ENCODE data around the gene IFT57. TPM values are rescaled to one million over a fixed set of nuclear protein-coding genes. Genes with fewer than 3 reads are reported as not detected.

IFT57 gene
- total RNA-seq, 1 donor from 2014 or later, result 15.1 TPM

GRCh38 chr3:108221393-108221792, 831 bp downstream of the IFT57 start:
- intact Hi-C loops (cut with micrococcal nuclease), result loop anchor here (5.0 kb wide), 5 partner anchors 294 to 984 kb away; partner anchors contain the start of gene TRAT1

DNA sequence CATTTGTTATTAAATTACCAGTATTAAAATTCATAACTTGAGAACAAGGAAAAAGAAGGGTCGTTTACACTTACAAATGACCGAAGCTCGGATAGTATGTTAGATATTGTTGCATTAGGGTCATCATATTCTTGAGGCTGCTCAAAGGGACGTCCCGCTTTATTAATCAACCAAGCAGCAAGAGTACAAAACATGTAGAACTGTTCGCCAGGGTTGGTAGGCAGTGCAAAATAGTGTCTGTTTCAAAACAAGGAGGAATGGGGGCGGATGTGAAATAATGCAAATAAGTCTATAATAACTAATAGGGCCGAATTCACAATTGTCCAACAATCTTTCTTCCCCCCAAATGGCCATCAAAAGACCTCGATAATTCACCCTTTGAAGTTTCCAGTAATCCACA, 2.9 kb downstream of the IFT57 start:
- intact Hi-C loops (cut with micrococcal nuclease), result no loop called here

DNA sequence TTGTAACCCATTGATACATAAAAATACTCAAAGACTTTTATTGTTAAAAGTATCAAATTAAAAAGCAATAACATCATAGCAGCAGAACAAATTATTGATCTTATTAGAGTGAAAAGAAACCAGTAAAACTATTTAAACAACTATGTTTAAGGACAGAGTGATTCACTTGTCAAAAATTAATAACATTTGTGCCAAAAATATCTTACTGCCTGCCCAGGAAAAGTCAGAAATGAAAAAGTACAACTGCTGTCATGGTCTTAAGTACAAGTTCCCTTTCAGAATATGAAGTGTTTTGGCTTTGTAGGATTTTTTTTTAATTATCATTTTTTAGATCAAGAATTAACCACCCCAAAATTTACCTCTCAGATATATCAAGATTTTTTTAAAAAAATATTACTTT, 3.4 kb downstream of the IFT57 start:
- intact Hi-C loops (cut with micrococcal nuclease), result no loop called here

GRCh38 chr3:108215871-108216270, 6.4 kb downstream of the IFT57 start:
- intact Hi-C loops (cut with micrococcal nuclease), result no loop called here

DNA sequence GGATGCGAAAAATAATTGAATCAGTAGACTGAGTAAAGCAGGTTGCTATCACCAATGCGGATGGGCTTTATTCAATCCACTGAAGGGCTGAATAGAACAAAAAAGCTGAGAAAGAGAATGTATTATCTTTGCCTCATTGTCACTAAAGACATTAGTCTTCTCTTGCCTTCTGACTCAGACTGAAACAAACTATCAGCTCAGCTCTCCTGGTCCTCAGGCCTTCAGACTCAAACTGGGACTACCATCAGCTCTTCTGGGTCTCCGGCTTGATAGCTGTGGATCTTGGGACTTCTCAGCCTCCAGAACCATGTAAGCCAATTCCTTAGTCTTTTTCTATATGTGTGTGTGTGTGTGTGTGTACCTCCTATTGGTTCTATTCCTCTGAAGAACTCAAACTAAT, 12.6 kb downstream of the IFT57 start:
- intact Hi-C loops (cut with micrococcal nuclease), result no loop called here

DNA sequence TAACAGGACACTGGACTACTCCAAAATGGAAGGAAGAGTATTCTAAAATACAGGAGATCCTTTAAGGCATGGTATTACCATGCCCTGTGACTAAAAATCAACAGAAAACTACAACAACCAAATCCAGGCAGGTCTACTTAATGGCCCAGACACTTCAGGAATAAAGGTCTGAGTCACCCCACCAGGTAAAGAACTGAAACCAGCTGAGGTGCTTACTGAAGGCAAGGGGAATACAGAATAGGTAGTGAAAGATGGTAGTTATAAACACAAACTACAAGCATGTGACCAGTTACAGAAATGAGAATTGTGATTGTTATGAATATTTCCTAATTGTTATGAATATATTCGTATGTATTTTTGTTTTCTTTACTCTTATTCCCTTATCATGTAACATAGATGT, 13.4 kb downstream of the IFT57 start:
- intact Hi-C loops (cut with micrococcal nuclease), result no loop called here

- intact Hi-C loops (cut with micrococcal nuclease), result no loop called here
These were observed 19.4 kb downstream of the IFT57 start for GRCh38 chr3:108202834-108203233.

- intact Hi-C loops (cut with micrococcal nuclease), result no loop called here
These were observed 20.1 kb downstream of the IFT57 start for GRCh38 chr3:108202080-108202479.

GRCh38 chr3:108201258-108201657, 21.0 kb downstream of the IFT57 start:
- intact Hi-C loops (cut with micrococcal nuclease), result no loop called here

DNA sequence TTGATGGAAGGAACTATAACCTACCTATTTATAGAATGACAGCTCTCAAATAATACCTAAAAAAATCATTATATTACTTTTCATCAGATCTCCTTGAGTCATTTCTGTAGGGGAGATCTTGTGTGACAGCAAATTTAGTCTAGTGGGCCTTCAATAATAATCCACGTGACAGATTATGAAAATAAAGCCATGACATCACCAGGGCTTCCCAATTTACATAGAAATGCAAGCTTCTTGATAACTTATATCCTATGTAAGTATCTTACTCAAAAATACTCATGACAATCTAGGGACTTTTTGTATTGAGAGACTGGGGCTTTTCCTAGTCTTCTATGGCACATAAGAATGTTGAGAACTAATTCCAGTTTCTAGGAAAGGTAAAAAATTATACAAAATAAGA, 21.6 kb downstream of the IFT57 start:
- intact Hi-C loops (cut with micrococcal nuclease), result no loop called here

DNA sequence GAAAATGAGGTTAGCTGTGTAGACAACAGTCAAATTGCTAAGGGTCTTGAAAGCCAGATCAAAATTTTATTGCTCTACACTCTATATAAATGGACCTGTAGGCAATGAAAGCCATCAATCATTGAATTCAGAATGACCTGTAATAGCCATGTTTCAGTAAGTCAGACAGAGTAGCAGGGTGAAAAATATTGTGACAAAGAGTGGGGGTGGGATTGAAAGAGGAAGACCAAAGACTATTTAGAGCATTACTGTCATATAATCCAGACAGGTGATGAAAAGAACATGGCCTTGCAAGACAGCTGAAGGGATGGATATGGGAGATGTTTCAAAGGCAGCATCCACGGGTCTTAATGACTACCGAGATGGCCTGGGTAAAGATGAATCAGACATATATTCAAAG, 22.2 kb downstream of the IFT57 start:
- intact Hi-C loops (cut with micrococcal nuclease), result no loop called here

DNA sequence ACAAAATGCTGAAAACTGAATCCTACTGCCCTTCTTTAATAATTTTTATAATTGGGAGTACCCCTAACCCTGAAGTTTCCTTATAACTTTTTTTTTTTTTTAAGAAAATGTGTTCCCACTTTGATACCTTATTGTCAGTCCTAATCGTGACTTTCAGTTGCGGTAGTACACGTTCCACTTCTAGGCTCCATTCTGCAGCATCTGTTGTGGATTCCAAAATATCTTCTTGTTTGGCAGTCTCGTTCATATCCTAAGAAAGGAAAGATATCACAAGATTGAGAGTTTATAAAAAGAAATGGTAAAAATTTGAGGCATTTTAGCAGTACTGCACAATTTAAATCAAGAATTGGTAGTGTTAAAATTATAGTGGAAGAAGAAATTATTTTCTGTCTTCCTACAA, 30.8 kb downstream of the IFT57 start:
- intact Hi-C loops (cut with micrococcal nuclease), result no loop called here

GRCh38 chr3:108190346-108190745, 31.9 kb downstream of the IFT57 start:
- intact Hi-C loops (cut with micrococcal nuclease), result no loop called here

- intact Hi-C loops (cut with micrococcal nuclease), result no loop called here
These were observed 32.8 kb downstream of the IFT57 start for GRCh38 chr3:108189440-108189839.

GRCh38 chr3:108185536-108185935, 36.7 kb downstream of the IFT57 start:
- intact Hi-C loops (cut with micrococcal nuclease), result no loop called here

GRCh38 chr3:108184824-108185223, 37.4 kb downstream of the IFT57 start:
- intact Hi-C loops (cut with micrococcal nuclease), result no loop called here

- intact Hi-C loops (cut with micrococcal nuclease), result no loop called here
These were observed 38.3 kb downstream of the IFT57 start for GRCh38 chr3:108183971-108184370.

GRCh38 chr3:108183181-108183580, 39.0 kb downstream of the IFT57 start:
- intact Hi-C loops (cut with micrococcal nuclease), result no loop called here

DNA sequence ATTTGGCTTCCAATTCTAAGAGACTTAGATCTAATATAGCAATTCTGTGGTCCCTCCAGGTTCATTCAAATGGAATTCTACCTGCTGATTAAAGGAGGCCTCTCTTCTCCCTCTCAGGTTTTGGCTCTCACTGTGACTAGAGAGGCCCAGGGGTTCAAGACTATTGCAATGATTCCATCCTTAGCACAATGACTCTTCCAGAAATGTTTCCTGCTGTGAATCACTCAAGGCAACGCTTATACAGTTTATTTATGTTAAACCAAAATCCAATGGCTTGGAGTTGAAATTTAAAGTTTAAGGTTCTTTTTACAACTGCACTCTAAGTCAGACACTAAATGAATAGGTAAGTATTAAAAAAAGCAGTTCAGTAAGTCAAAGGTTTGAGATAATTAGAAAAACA, 39.9 kb downstream of the IFT57 start:
- intact Hi-C loops (cut with micrococcal nuclease), result no loop called here

GRCh38 chr3:108181172-108181571, 41.1 kb downstream of the IFT57 start:
- intact Hi-C loops (cut with micrococcal nuclease), result no loop called here

DNA sequence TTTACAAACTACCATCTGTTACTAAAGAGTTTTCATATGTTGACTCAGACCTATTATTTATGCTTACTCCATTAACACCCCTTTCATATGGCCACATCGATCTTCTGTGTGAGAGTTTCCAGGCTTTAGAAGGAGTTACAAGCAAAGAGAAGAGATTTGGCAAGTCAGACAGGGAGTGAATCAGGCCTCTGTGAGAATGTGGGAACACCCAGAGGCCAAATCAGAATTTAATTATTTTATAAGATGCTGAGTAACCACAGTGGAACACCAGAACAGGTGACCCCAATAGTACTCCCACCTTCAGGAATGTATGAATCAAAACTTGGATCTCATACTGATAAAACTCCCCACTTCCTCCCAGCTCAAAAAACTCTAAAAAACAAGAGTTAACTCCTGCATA, 42.0 kb downstream of the IFT57 start:
- intact Hi-C loops (cut with micrococcal nuclease), result no loop called here

GRCh38 chr3:108178676-108179075, 43.5 kb downstream of the IFT57 start:
- intact Hi-C loops (cut with micrococcal nuclease), result no loop called here

DNA sequence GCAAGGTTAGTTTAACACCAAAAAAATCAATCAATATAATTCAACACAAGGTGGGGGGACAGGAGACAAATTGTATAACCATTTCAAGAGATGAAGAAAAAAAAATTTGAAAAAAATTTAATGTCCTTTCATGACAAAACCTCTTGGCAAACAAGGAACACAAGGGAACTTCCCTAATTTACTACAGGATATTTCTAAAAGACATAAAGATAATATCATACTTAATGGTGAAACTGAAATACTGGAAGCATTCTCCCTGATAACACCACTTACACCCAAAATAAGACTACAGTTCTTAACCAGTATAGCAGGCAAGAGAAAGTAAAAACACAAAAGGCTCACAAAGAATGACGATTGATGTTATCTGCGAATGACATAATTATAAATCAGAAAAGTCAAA, 44.7 kb downstream of the IFT57 start:
- intact Hi-C loops (cut with micrococcal nuclease), result no loop called here

DNA sequence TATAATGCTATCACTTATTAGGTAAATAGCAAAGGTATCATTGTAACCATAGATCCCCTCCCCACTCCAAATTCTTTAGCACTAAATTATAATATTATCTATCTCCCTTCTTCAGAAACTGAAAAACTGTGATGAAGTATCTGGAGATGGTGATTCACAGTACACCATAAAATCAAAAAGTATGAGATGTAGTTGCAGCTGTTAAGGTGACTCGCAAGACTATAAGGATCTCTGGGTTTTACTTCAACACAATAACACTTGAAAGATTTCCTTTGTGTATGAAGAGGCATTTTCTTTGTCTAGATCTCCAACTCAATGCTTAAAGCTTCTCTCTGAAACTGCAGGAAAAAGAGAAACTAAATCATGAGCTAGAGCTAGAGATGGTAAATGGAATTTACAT, 46.9 kb downstream of the IFT57 start:
- intact Hi-C loops (cut with micrococcal nuclease), result no loop called here

All from T-helper 1 cell treated with Interleukin-12 subunit alpha and Interleukin-12 subunit beta and Interleukin-4 antibody, amounts not matched to agents 30 ng/mL and 1 ng/mL, for 36 hours (primary cell).